Measurements from ENCODE around the gene WNK1.

WNK1 gene

DNA sequence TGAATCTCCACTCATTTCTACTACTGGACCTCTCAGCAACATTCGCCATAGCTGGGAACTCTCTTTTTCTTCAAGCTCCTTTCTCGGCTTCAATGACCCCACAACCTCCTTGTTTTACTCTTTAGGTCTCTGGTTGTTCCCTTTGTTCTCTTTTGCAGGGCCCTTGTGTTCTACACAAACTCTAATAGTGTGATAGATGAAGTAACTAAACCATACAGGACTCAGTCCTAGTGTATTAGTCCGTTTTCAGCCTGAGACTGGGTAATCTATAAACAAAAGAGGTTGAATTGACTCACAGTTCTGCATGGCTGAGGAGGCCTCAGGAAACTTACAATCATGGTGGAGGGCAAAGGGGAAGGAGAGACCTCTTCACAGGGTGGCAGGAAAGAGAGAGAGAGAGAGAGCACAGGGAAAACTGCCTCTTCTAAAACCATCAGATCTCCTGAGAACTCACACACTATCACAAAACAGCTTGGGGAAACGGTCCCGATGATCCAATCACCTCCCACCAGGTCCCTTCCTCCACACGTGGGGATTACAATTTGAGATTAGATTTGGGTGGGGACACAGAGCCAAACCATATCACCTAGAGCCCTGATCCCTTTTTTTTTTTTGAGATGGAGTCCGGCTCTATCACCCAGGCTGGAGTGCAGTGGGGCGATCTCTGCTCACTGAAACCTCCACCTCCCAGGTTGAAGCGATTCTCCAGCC is 32.0 kb upstream of the WNK1 start:
- Histone ChIP-seq H3K4me2 (peak overlapping the region in 3 of 11 experiments; percentile 9 to 85 (median 62); a peak in 6 of 22 replicates), H3K9me3 (replicated peaks in 1 of 11) (no peaks in the 10 kb centered on the region; a peak in 1 of 22 replicates)

GRCh38 chr12:724194-724855 is 28.1 kb upstream of the WNK1 start:
- Histone ChIP-seq H3K4me2 (peak overlapping the region in 6 of 11 experiments; percentile 2 to 66 (median 36); a peak in 9 of 22 replicates), H4K20me1 (no peaks in the 10 kb centered on the region), H3K27ac (no peak overlapping the region), H3K4me1 (peaks cover 11 to 37% (median 20%) of the 10 kb centered on the region in 10 experiments; a peak in 19 of 20 replicates), H3K27me3 (no peaks in the 10 kb centered on the region), H3K9me3 (replicated peaks in 1 of 11) (no peaks in the 10 kb centered on the region; a peak in 1 of 22 replicates), H3K9ac (no peak overlapping the region), H3K4me3 (no peak overlapping the region), H3K36me3 (no peaks in the 10 kb centered on the region)
- no peak for TF ChIP-seq Cebpa-rat (IDR thresholded peaks at IDR 0.05)

More for the DNA sequence above, 32.0 kb upstream of the WNK1 start:
- TF ChIP-seq Cebpa-rat (IDR thresholded peaks at IDR 0.05) = no peak
- Histone ChIP-seq H3K4me3 (no peak overlapping the region), H3K9ac (no peak overlapping the region), H3K27me3 (no peaks in the 10 kb centered on the region), H3K36me3 (no peaks in the 10 kb centered on the region), H3K27ac (0 out of 22 replicates have a peak overlapping the region, but pooled peaks of 1 of the 11 experiments have one; percentile 5), H4K20me1 (no peaks in the 10 kb centered on the region), H3K4me1 (peaks cover 0 to 34% (median 6%) of the 10 kb centered on the region in 10 experiments; a peak in 9 of 20 replicates)

DNA sequence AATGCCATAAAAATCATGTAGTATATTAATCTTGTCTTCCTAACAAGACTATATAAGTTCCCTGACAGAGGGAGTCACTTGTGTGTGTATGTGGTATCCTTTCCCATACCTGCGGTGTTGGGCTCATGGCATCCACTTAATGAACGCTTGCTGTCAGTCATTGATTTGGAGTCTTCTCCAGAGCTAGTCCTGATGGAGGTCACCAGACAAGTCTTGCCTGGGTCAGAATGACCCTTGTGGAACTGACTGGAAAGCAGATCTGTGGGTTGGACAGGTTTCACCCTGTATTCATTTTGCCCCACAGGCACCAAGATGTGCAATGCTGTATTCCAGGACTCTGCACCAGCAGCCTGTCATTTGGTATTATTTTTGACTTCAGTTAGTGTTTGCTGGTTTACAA is 27.3 kb upstream of the WNK1 start:
- TF ChIP-seq Cebpa-rat (IDR thresholded peaks at IDR 0.05) = no peak
- H3K27ac ChIP-seq = no peak overlapping the region
- no peaks in the 10 kb centered on the region for H3K36me3 ChIP-seq
- no peaks in the 10 kb centered on the region for H4K20me1 ChIP-seq
- H3K4me2 ChIP-seq = no peak overlapping the region
- no peak overlapping the region for H3K4me3 ChIP-seq
- H3K27me3 ChIP-seq = no peaks in the 10 kb centered on the region
- H3K4me1 ChIP-seq = peaks cover 10 to 29% (median 21%) of the 10 kb centered on the region in 10 experiments; a peak in 19 of 20 replicates
- H3K9me3 ChIP-seq (replicated peaks in 1 of 11) = peaks cover 0 to 4% (median 0%) of the 10 kb centered on the region in 11 experiments; a peak in 8 of 22 replicates
- no peak overlapping the region for H3K9ac ChIP-seq

- no peak overlapping the region for H3K4me3 ChIP-seq
- no peak overlapping the region for H3K27ac ChIP-seq
- H3K27me3 ChIP-seq = no peaks in the 10 kb centered on the region
- peak overlapping the region in 2 of 11 experiments; percentile 20 to 27; a peak in 2 of 22 replicates for H3K4me2 ChIP-seq
- H3K9me3 ChIP-seq (replicated peaks in 1 of 11) = peaks cover 5 to 17% (median 12%) of the 10 kb centered on the region in 11 experiments; a peak in 18 of 22 replicates
- H3K36me3 ChIP-seq = no peaks in the 10 kb centered on the region
- no peak overlapping the region for H3K9ac ChIP-seq
- no peak for TF ChIP-seq Cebpa-rat (IDR thresholded peaks at IDR 0.05)
- no peaks in the 10 kb centered on the region for H4K20me1 ChIP-seq
- H3K4me1 ChIP-seq = peaks cover 10 to 27% (median 18%) of the 10 kb centered on the region in 10 experiments; a peak in 19 of 20 replicates
Observed at GRCh38 chr12:726281-727140, 25.9 kb upstream of the WNK1 start.

GRCh38 chr12:727321-727720 is 25.1 kb upstream of the WNK1 start:
- Histone ChIP-seq H3K4me2 (0 out of 22 replicates have a peak overlapping the region, but pooled peaks of 1 of the 11 experiments have one; percentile 64), H3K4me1 (peaks cover 10 to 27% (median 18%) of the 10 kb centered on the region in 10 experiments; a peak in 19 of 20 replicates), H3K9me3 (replicated peaks in 1 of 11) (peaks cover 5 to 20% (median 12%) of the 10 kb centered on the region in 11 experiments; a peak in 18 of 22 replicates), H3K27me3 (no peaks in the 10 kb centered on the region), H3K9ac (no peak overlapping the region), H4K20me1 (no peaks in the 10 kb centered on the region), H3K4me3 (no peak overlapping the region), H3K36me3 (no peaks in the 10 kb centered on the region), H3K27ac (no peak overlapping the region)
- TF ChIP-seq Cebpa-rat (IDR thresholded peaks at IDR 0.05) = no peak

- no peaks in the 10 kb centered on the region for H3K27me3 ChIP-seq
- H3K9ac ChIP-seq = no peak overlapping the region
- H3K4me3 ChIP-seq = no peak overlapping the region
- TF ChIP-seq Cebpa-rat (IDR thresholded peaks at IDR 0.05) = no peak
- peak overlapping the region in 6 of 11 experiments; percentile 18 to 64 (median 48); a peak in 10 of 22 replicates for H3K4me2 ChIP-seq
- peaks cover 5 to 22% (median 12%) of the 10 kb centered on the region in 11 experiments; a peak in 18 of 22 replicates for H3K9me3 ChIP-seq (replicated peaks in 1 of 11)
- no peaks in the 10 kb centered on the region for H4K20me1 ChIP-seq
- H3K36me3 ChIP-seq = no peaks in the 10 kb centered on the region
- H3K27ac ChIP-seq = no peak overlapping the region
- peaks cover 10 to 27% (median 16%) of the 10 kb centered on the region in 10 experiments; a peak in 19 of 20 replicates for H3K4me1 ChIP-seq
Observed at GRCh38 chr12:728781-729180, 23.6 kb upstream of the WNK1 start.

DNA sequence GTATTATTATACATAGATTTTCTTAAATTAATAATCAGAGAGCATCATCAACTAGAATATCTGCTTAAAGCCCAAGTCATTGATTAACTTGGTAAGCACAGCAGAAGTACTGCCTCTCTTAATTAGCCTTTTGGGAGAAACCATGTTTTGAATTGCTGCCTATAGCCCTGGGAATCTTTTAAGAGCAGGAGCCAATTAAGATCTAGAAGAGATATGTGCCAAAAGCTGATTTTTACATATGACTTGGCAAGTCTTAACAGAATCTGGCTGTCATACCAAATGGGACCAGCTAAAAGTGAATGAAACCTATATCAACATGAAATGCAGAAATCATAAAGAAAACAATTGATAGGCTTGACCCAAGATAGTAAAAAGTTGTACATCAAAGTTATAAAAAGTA is 23.2 kb upstream of the WNK1 start:
- Histone ChIP-seq H3K4me2 (peak overlapping the region in 6 of 11 experiments; percentile 18 to 64 (median 48); a peak in 9 of 22 replicates), H3K27ac (no peak overlapping the region), H3K27me3 (no peaks in the 10 kb centered on the region), H4K20me1 (no peaks in the 10 kb centered on the region), H3K4me1 (peaks cover 7 to 27% (median 15%) of the 10 kb centered on the region in 10 experiments; a peak in 19 of 20 replicates), H3K4me3 (no peak overlapping the region), H3K9me3 (replicated peaks in 1 of 11) (peaks cover 8 to 25% (median 15%) of the 10 kb centered on the region in 11 experiments; a peak in 20 of 22 replicates), H3K9ac (no peak overlapping the region), H3K36me3 (no peaks in the 10 kb centered on the region)
- TF ChIP-seq Cebpa-rat (IDR thresholded peaks at IDR 0.05) = no peak

GRCh38 chr12:730550-730949 is 21.8 kb upstream of the WNK1 start:
- Histone ChIP-seq H3K4me2 (no peak overlapping the region), H3K9ac (no peak overlapping the region), H3K4me3 (no peak overlapping the region), H3K27me3 (no peaks in the 10 kb centered on the region), H3K36me3 (no peaks in the 10 kb centered on the region), H3K27ac (no peak overlapping the region), H3K9me3 (replicated peaks in 1 of 11) (peaks cover 15 to 32% (median 19%) of the 10 kb centered on the region in 11 experiments; a peak in 20 of 22 replicates), H4K20me1 (no peaks in the 10 kb centered on the region), H3K4me1 (peaks cover 3 to 24% (median 13%) of the 10 kb centered on the region in 10 experiments; a peak in 16 of 20 replicates)
- TF ChIP-seq Cebpa-rat (IDR thresholded peaks at IDR 0.05) = no peak
